Muscle layer of duodenum (tissue), 2 donors: ENCODE results near the gene PIGM.

Experiments used
- H3K27ac ChIP-seq: one replicate; pipeline ENCODE4 v1.7.0; 2013; ENCODE audit warnings: mild to moderate bottlenecking, low read length
- H3K27me3 ChIP-seq: one replicate; pipeline ENCODE4 v1.7.0; 2013; ENCODE audit warnings: low read depth, mild to moderate bottlenecking, control low read depth, low read length
- H3K36me3 ChIP-seq, 2 donors: one replicate each; pipeline ENCODE4 v1.7.0; 2013; ENCODE audit warnings: low read length in 2 of 2, control low read depth in 1 of 2, mild to moderate bottlenecking in 1 of 2; ENCODE audit not compliant: insufficient read depth in 2 of 2, control insufficient read depth in 1 of 2
- H3K4me1 ChIP-seq, 2 donors: one replicate each; pipeline ENCODE4 v1.7.0; 2013; ENCODE audit warnings: low read length in 2 of 2, mild to moderate bottlenecking in 2 of 2, control low read depth in 1 of 2, moderate library complexity in 1 of 2; ENCODE audit not compliant: insufficient read depth in 2 of 2, control insufficient read depth in 1 of 2
- H3K4me3 ChIP-seq, 2 donors: one replicate each; pipeline ENCODE4 v1.7.0; 2013; ENCODE audit warnings: low read length in 2 of 2, low read depth in 1 of 2, mild to moderate bottlenecking in 1 of 2
- H3K9me3 ChIP-seq, 2 donors: one replicate each; pipeline ENCODE4 v1.7.0; 2013; ENCODE audit warnings: low read length in 2 of 2, control low read depth in 1 of 2, mild to moderate bottlenecking in 1 of 2; ENCODE audit not compliant: control insufficient read depth in 1 of 2
- donor health status: healthy.

PIGM gene

GRCh38 chr1:159996653-159997052 lies 35.1 kb downstream of the PIGM start:
- Histone ChIP-seq H3K9me3 (no peaks in the 10 kb centered on the region), H3K36me3 (no peaks in the 10 kb centered on the region), H3K4me1 (no peaks in the 10 kb centered on the region), H3K27me3 (no peaks in the 10 kb centered on the region), H3K27ac (no peak overlapping the region), H3K4me3 (no peak overlapping the region)

GRCh38 chr1:159994896-159995295 lies 36.9 kb downstream of the PIGM start:
- Histone ChIP-seq H3K9me3 (no peaks in the 10 kb centered on the region), H3K36me3 (no peaks in the 10 kb centered on the region), H3K27ac (no peak overlapping the region), H3K4me1 (no peaks in the 10 kb centered on the region), H3K27me3 (no peaks in the 10 kb centered on the region), H3K4me3 (no peak overlapping the region)

GRCh38 chr1:159993911-159994310 lies 37.9 kb downstream of the PIGM start:
- Histone ChIP-seq H3K27me3 (no peaks in the 10 kb centered on the region), H3K4me3 (no peak overlapping the region), H3K4me1 (no peaks in the 10 kb centered on the region), H3K9me3 (no peaks in the 10 kb centered on the region), H3K36me3 (no peaks in the 10 kb centered on the region), H3K27ac (no peak overlapping the region)

GRCh38 chr1:159992161-159992560 lies 39.6 kb downstream of the PIGM start:
- no peak overlapping the region for H3K27ac ChIP-seq
- no peak overlapping the region for H3K4me3 ChIP-seq
- no peaks in the 10 kb centered on the region for H3K4me1 ChIP-seq
- no peaks in the 10 kb centered on the region for H3K36me3 ChIP-seq
- no peaks in the 10 kb centered on the region for H3K27me3 ChIP-seq
- H3K9me3 ChIP-seq = no peaks in the 10 kb centered on the region

GRCh38 chr1:159991513-159991912 lies 40.3 kb downstream of the PIGM start:
- no peaks in the 10 kb centered on the region for H3K4me1 ChIP-seq
- no peak overlapping the region for H3K27ac ChIP-seq
- H3K27me3 ChIP-seq = no peaks in the 10 kb centered on the region
- H3K4me3 ChIP-seq = no peak overlapping the region
- no peaks in the 10 kb centered on the region for H3K36me3 ChIP-seq
- no peaks in the 10 kb centered on the region for H3K9me3 ChIP-seq

- H3K27me3 ChIP-seq = no peaks in the 10 kb centered on the region
- no peak overlapping the region for H3K4me3 ChIP-seq
- no peak overlapping the region for H3K27ac ChIP-seq
- H3K36me3 ChIP-seq = no peaks in the 10 kb centered on the region
- H3K4me1 ChIP-seq = no peaks in the 10 kb centered on the region
- H3K9me3 ChIP-seq = no peaks in the 10 kb centered on the region
Observed at GRCh38 chr1:159990005-159990404, 41.8 kb downstream of the PIGM start.

GRCh38 chr1:159989581-159989980 lies 42.2 kb downstream of the PIGM start:
- Histone ChIP-seq H3K27ac (no peak overlapping the region), H3K9me3 (no peaks in the 10 kb centered on the region), H3K4me1 (no peaks in the 10 kb centered on the region), H3K27me3 (no peaks in the 10 kb centered on the region), H3K4me3 (no peak overlapping the region), H3K36me3 (no peaks in the 10 kb centered on the region)

GRCh38 chr1:159988006-159988405 lies 43.8 kb downstream of the PIGM start:
- Histone ChIP-seq H3K9me3 (no peaks in the 10 kb centered on the region), H3K4me3 (no peak overlapping the region), H3K4me1 (no peaks in the 10 kb centered on the region), H3K27me3 (no peaks in the 10 kb centered on the region), H3K27ac (no peak overlapping the region), H3K36me3 (no peaks in the 10 kb centered on the region)

- no peak overlapping the region for H3K4me3 ChIP-seq
- H3K4me1 ChIP-seq = no peaks in the 10 kb centered on the region
- no peaks in the 10 kb centered on the region for H3K9me3 ChIP-seq
- no peaks in the 10 kb centered on the region for H3K36me3 ChIP-seq
- H3K27me3 ChIP-seq = no peaks in the 10 kb centered on the region
- no peak overlapping the region for H3K27ac ChIP-seq
Observed at GRCh38 chr1:159987186-159987585, 44.6 kb downstream of the PIGM start.

- Histone ChIP-seq H3K27me3 (no peaks in the 10 kb centered on the region), H3K4me1 (no peaks in the 10 kb centered on the region), H3K9me3 (no peaks in the 10 kb centered on the region), H3K36me3 (no peaks in the 10 kb centered on the region), H3K4me3 (no peak overlapping the region), H3K27ac (no peak overlapping the region)
Observed at GRCh38 chr1:159986531-159986930, 45.3 kb downstream of the PIGM start.

- Histone ChIP-seq H3K4me1 (no peaks in the 10 kb centered on the region), H3K36me3 (no peaks in the 10 kb centered on the region), H3K27me3 (no peaks in the 10 kb centered on the region), H3K9me3 (no peaks in the 10 kb centered on the region), H3K27ac (no peak overlapping the region), H3K4me3 (no peak overlapping the region)
Observed at GRCh38 chr1:159986093-159986492, 45.7 kb downstream of the PIGM start.

GRCh38 chr1:159985473-159985872 lies 46.3 kb downstream of the PIGM start:
- no peak overlapping the region for H3K4me3 ChIP-seq
- H3K4me1 ChIP-seq = no peaks in the 10 kb centered on the region

More at GRCh38 chr1:159985473-159985872, 46.3 kb downstream of the PIGM start:
- no peaks in the 10 kb centered on the region for H3K9me3 ChIP-seq
- H3K36me3 ChIP-seq = no peaks in the 10 kb centered on the region
- H3K27me3 ChIP-seq = no peaks in the 10 kb centered on the region
- H3K27ac ChIP-seq = no peak overlapping the region
